ENCODE results near the gene CST9.

GRCh38 chr20:23639490-23639958 lies 33.8 kb upstream of the CST9 start:
- TF ChIP-seq CTCF (optimal IDR thresholded peaks at IDR 0.05 in 1 of 3, IDR thresholded peaks at IDR 0.05 in 1 of 3, conservative IDR thresholded peaks at IDR 0.05 in 1 of 3; ENCODE audit: extremely low read depth in 1 of 3, insufficient read depth in 2 of 3, low read length in 3 of 3): no peak
- TF ChIP-seq EZH2 (IDR thresholded peaks at IDR 0.05; ENCODE audit: low read length): no peak
